ENCODE measurements around the gene LEKR1. TPM values are rescaled to one million over a fixed set of nuclear protein-coding genes. Genes with fewer than 3 reads are reported as not detected.
A peak's percentile ranks its signal among the peaks of the same experiment; 100 is the strongest.

LEKR1 gene
- total RNA-seq, 2 experiments from 2014 or later = 0.37 to 0.53 TPM

GRCh38 chr3:157077565-157077991 is 251.4 kb downstream of the LEKR1 start:
- intact Hi-C loops (cut with DNase I, micrococcal nuclease) = no loop called here
- POLR2A ChIA-PET = interaction anchor here (0.9 kb wide), 1 partner anchor 50 kb away, joined by 3 read pairs; no protein-coding TSS in a partner anchor
- Mint-ChIP-seq H3K9me3 (ENCODE audit: low read depth) (no peaks in the 10 kb centered on the region), H3K4me3 (no peak overlapping the region), H3K4me1 (peaks cover 25% of the 10 kb centered on the region), H3K27me3 (no peaks in the 10 kb centered on the region), H3K27ac (no peak overlapping the region), H3K36me3 (ENCODE audit: low read depth) (no peaks in the 10 kb centered on the region)
- CTCF ChIA-PET = interaction anchor here (1.2 to 1.5 kb wide), 2 partner anchors 16 to 60 kb away, joined by 6 read pairs; no protein-coding TSS in a partner anchor
- no peak for ATAC-seq
- no peak for DNase-seq

GRCh38 chr3:157078131-157078810 is 252.1 kb downstream of the LEKR1 start:
- Mint-ChIP-seq H3K9me3 (ENCODE audit: low read depth) (no peaks in the 10 kb centered on the region), H3K4me3 (no peak overlapping the region), H3K4me1 (peaks cover 31% of the 10 kb centered on the region), H3K36me3 (ENCODE audit: low read depth) (no peaks in the 10 kb centered on the region), H3K27me3 (no peaks in the 10 kb centered on the region), H3K27ac (no peak overlapping the region)
- ChIA-PET CTCF (interaction anchor here (1.2 to 1.5 kb wide), 2 partner anchors 15 to 59 kb away, joined by 6 read pairs; no protein-coding TSS in a partner anchor), POLR2A (no interaction called here)
- intact Hi-C loops (cut with DNase I, micrococcal nuclease) = no loop called here
- DNase-seq (no peak), ATAC-seq (no peak)

GRCh38 chr3:157078811-157079185 is 252.6 kb downstream of the LEKR1 start:
- ATAC-seq (no peak), DNase-seq (no peak)
- POLR2A ChIA-PET = no interaction called here
- Mint-ChIP-seq H3K27ac (no peak overlapping the region), H3K4me1 (peaks cover 31% of the 10 kb centered on the region), H3K4me3 (no peak overlapping the region), H3K36me3 (ENCODE audit: low read depth) (no peaks in the 10 kb centered on the region), H3K27me3 (no peaks in the 10 kb centered on the region), H3K9me3 (ENCODE audit: low read depth) (no peaks in the 10 kb centered on the region)
- CTCF ChIA-PET = no interaction called here
- intact Hi-C loops (cut with DNase I, micrococcal nuclease) = no loop called here

GRCh38 chr3:157079676-157080369 is 253.7 kb downstream of the LEKR1 start:
- no peaks in the 10 kb centered on the region for H3K36me3 Mint-ChIP-seq (ENCODE audit: low read depth)
- H3K4me1 Mint-ChIP-seq = peaks cover 31% of the 10 kb centered on the region
- H3K27ac Mint-ChIP-seq = no peak overlapping the region
- no peaks in the 10 kb centered on the region for H3K27me3 Mint-ChIP-seq
- no peak overlapping the region for H3K4me3 Mint-ChIP-seq
- intact Hi-C loops (cut with DNase I, micrococcal nuclease) = loop anchor here (2.0 to 10.0 kb wide), 5 partner anchors 263 to 1225 kb away; partner anchors contain the start of genes TIPARP (in 2 of the 2) and SLC33A1 (in 1 of the 2)
- no peaks in the 10 kb centered on the region for H3K9me3 Mint-ChIP-seq (ENCODE audit: low read depth)
- CTCF ChIA-PET = interaction anchor here (1.2 to 1.7 kb wide), 3 partner anchors 10 to 55 kb away, joined by 3 to 4 read pairs (median 3); no protein-coding TSS in a partner anchor
- no peak for ATAC-seq
- POLR2A ChIA-PET = no interaction called here
- DNase-seq = no peak

GRCh38 chr3:157081626-157082210 is 255.6 kb downstream of the LEKR1 start:
- Mint-ChIP-seq H3K36me3 (ENCODE audit: low read depth) (no peaks in the 10 kb centered on the region), H3K4me3 (no peak overlapping the region), H3K4me1 (peaks cover 32% of the 10 kb centered on the region), H3K9me3 (ENCODE audit: low read depth) (no peaks in the 10 kb centered on the region), H3K27ac (peak overlapping the region; percentile 66), H3K27me3 (no peaks in the 10 kb centered on the region)
- intact Hi-C loops (cut with DNase I, micrococcal nuclease) = loop anchor here (1.0 to 10.0 kb wide), 7 partner anchors 265 to 1227 kb away; partner anchors contain the start of genes TIPARP (in 2 of the 2), SLC33A1 (in 1 of the 2) and SSR3 (in 1 of the 2)
- ATAC-seq (peak; percentile 91), DNase-seq (peak; percentile 90)
- POLR2A ChIA-PET = no interaction called here
- CTCF ChIA-PET = interaction anchor here (0.6 to 2.3 kb wide), 31 partner anchors 10 to 936 kb away, joined by 3 to 29 read pairs (median 3); no protein-coding TSS in a partner anchor

- intact Hi-C loops (cut with DNase I, micrococcal nuclease) = loop anchor here in 1 of 2 experiments (10.0 kb wide), 2 partner anchors 558 to 1228 kb away; partner anchors contain the start of gene SLC33A1
- peak; percentile 5 for ATAC-seq
- H3K4me3 Mint-ChIP-seq = no peak overlapping the region
Observed at GRCh38 chr3:157082305-157082982, 256.3 kb downstream of the LEKR1 start.

DNA sequence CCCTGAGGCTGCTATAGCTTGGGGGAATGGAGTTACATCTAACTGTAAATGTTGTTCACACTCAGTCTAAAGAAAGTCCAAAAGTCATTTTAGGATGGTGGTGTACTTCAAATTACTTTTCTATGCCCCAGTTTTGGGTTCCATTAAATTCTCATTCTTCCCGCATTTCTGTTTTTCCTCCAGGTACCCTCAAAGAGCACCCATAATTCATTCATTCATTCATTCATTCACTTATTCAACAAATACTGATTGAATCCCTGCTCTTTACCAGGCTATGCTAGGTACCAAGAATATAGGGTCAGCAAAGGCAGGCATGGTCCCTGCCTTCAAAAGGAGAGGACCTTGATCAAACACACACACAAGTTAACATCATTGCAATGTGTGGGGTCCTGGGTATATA is 257.7 kb downstream of the LEKR1 start:
- intact Hi-C loops (cut with DNase I, micrococcal nuclease) = loop anchor here in 1 of 2 experiments (10.0 kb wide), 2 partner anchors 559 to 1229 kb away; partner anchors contain the start of gene SLC33A1
- no peaks in the 10 kb centered on the region for H3K36me3 Mint-ChIP-seq (ENCODE audit: low read depth)
- no peaks in the 10 kb centered on the region for H3K9me3 Mint-ChIP-seq (ENCODE audit: low read depth)
- H3K4me1 Mint-ChIP-seq = peaks cover 49% of the 10 kb centered on the region
- H3K4me3 Mint-ChIP-seq = no peak overlapping the region
- CTCF ChIA-PET = interaction anchor here (2.0 to 11.4 kb wide), 4 partner anchors 17 to 54 kb away, joined by 7 to 93 read pairs (median 20); no protein-coding TSS in a partner anchor
- peaks cover 1% of the 10 kb centered on the region for H3K27me3 Mint-ChIP-seq
- ATAC-seq = no peak
- POLR2A ChIA-PET = no interaction called here
- DNase-seq = no peak
- no peak overlapping the region for H3K27ac Mint-ChIP-seq

More at GRCh38 chr3:157082305-157082982, 256.3 kb downstream of the LEKR1 start:
- Mint-ChIP-seq H3K4me1 (peaks cover 39% of the 10 kb centered on the region), H3K36me3 (ENCODE audit: low read depth) (no peaks in the 10 kb centered on the region), H3K27ac (peak overlapping the region; percentile 66), H3K9me3 (ENCODE audit: low read depth) (no peaks in the 10 kb centered on the region), H3K27me3 (peaks cover under 1% of the 10 kb centered on the region)
- ChIA-PET POLR2A (interaction anchor here (0.6 kb wide), 1 partner anchor 50 kb away, joined by 3 read pairs; no protein-coding TSS in a partner anchor), CTCF (interaction anchor here (0.6 to 2.3 kb wide), 19 partner anchors 12 to 930 kb away, joined by 3 to 29 read pairs (median 3); no protein-coding TSS in a partner anchor)
- no peak for DNase-seq

- ChIA-PET POLR2A (interaction anchor here (0.6 to 3.8 kb wide), 3 partner anchors 10 to 71 kb away, joined by 3 to 35 read pairs (median 3); no protein-coding TSS in a partner anchor), CTCF (interaction anchor here (0.6 to 11.4 kb wide), 8 partner anchors 10 to 532 kb away, joined by 3 to 93 read pairs (median 4); partner anchors contain the start of gene SSR3)
- Mint-ChIP-seq H3K27me3 (peaks cover 1% of the 10 kb centered on the region), H3K36me3 (ENCODE audit: low read depth) (peaks cover 3% of the 10 kb centered on the region), H3K27ac (no peak overlapping the region), H3K4me3 (no peak overlapping the region), H3K4me1 (peaks cover 70% of the 10 kb centered on the region), H3K9me3 (ENCODE audit: low read depth) (no peaks in the 10 kb centered on the region)
- DNase-seq = peak; percentile 52
- ATAC-seq = no peak
- intact Hi-C loops (cut with DNase I, micrococcal nuclease) = loop anchor here in 1 of 2 experiments (10.0 kb wide), 2 partner anchors 561 to 1231 kb away; partner anchors contain the start of gene SLC33A1
Observed at GRCh38 chr3:157086060-157086750, 260.1 kb downstream of the LEKR1 start.

- peaks cover 69% of the 10 kb centered on the region for H3K4me1 Mint-ChIP-seq
- ChIA-PET POLR2A (interaction anchor here (0.6 to 3.8 kb wide), 2 partner anchors 11 to 42 kb away, joined by 3 to 35 read pairs; no protein-coding TSS in a partner anchor), CTCF (interaction anchor here (0.9 to 11.4 kb wide), 7 partner anchors 11 to 532 kb away, joined by 3 to 93 read pairs (median 4); partner anchors contain the start of genes SSR3 and TIPARP)
- H3K27me3 Mint-ChIP-seq = peaks cover 1% of the 10 kb centered on the region
- intact Hi-C loops (cut with DNase I, micrococcal nuclease) = loop anchor here in 1 of 2 experiments (10.0 kb wide), 2 partner anchors 562 to 1232 kb away; partner anchors contain the start of gene SLC33A1
- no peaks in the 10 kb centered on the region for H3K9me3 Mint-ChIP-seq (ENCODE audit: low read depth)
- H3K4me3 Mint-ChIP-seq = no peak overlapping the region
- H3K36me3 Mint-ChIP-seq (ENCODE audit: low read depth) = peaks cover 3% of the 10 kb centered on the region
- no peak for DNase-seq
- H3K27ac Mint-ChIP-seq = peak overlapping the region; percentile 47
- ATAC-seq = no peak
Observed at GRCh38 chr3:157086775-157087174, 260.6 kb downstream of the LEKR1 start.

Data from activated CD4-positive, alpha-beta T cell treated with anti-CD3 and anti-CD28 coated beads for 36 hours (primary cell).